GM18951 (cell line): ENCODE data around the gene SH2D3A.

Experiments
- POLR2A ChIP-seq: IDR thresholded peaks from 4 replicates; pipeline ENCODE4 v1.6.1; 2011; ENCODE audit warnings: mild to moderate bottlenecking; ENCODE audit not compliant: insufficient read length, insufficient read depth; ENCODE audit errors: extremely low read depth
- in situ Hi-C: fragments of 300-500 bp; cut with MboI; formaldehyde crosslinking; loops from one replicate; pipeline ENCODE4 v1.12.0; 2022; ENCODE audit warnings: low sequenced_read_pairs, mixed read lengths, inconsistent platforms; ENCODE audit not compliant: unreplicated experiment

SH2D3A gene

DNA sequence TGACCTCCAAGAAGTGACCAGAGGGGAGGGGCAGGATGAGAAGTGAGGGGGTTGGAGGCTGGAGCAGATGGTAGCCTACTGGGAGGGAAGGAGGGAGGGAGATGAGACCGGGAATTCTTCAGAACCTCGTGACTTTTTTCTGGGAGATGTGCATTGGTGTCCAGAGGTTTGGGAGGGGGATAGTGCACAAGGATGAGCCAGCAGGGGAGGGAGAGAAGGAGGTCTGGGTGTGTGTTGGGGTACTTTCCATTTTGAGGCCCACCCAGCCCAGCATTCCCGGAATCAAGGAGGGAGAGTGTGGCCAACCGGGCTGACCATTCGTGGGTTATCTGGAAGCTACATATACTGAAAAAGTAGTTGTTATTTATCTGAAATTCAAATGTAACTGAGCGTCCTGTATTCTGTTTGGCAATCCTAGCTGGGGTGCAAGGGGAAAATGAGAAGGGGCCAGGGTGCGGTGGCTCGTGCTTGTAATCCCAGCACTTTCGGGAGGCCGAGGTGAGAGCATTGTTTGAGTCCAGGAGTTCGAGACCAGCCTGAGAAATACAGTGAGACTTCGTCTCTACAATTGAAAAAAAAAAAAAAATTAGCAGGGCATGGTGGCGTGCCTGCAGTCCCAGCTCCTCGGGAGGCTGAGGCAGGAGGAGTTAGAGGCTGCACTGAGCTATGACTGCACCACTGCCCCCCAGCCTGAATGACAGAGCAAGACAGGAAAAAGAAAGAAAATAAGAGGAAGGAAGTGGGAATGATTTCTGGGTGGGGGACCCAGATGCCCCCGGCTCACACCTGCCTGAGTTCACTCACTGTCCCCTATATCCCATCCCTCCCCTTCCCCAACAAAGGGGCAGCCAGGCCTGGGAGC, 42.4 kb downstream of the SH2D3A start:
- in situ Hi-C loops = no loop called here
- TF ChIP-seq POLR2A = no peak

DNA sequence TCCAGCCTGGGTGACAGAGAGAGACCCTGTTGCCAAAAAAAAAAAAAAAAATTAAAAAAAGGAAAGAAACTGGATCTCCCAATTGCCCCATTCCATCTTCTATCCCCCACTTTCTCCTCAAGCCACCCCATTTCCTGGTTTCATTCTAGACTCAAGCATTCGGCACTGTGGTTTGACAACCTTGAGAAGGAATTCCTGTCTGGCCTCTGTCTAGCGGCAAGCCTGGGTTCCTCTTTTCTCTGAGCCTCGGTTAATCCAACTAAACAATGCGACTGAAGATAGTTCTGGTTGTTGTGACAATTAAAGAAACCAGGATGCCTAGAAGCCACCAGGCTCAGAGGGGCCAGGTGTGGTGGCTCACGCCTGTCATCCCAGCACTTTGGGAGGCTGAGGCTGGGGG, 43.5 kb downstream of the SH2D3A start:
- in situ Hi-C loops = no loop called here
- no peak for TF ChIP-seq POLR2A

- in situ Hi-C loops = no loop called here
- no peak for TF ChIP-seq POLR2A
These were observed 44.1 kb downstream of the SH2D3A start for GRCh38 chr19:6723108-6723618.

GRCh38 chr19:6721773-6722172, 45.5 kb downstream of the SH2D3A start:
- in situ Hi-C loops = no loop called here

DNA sequence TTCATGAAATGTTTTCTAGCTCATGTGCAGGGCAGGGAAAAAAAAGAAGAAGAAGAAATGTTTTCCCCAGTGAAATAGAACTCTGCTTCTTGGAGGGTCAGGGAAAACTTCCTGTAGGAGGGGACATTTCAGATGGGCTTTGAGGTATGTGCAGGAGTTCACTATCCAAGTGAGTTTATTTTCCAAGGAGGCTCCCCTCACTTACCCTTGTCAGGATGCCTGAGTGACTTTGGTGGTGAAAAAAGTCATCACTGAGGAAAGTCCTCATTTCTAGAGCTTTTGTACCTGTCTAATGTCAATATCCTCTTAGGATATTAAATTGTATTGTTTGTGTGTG, 46.1 kb downstream of the SH2D3A start:
- no peak for TF ChIP-seq POLR2A

More at GRCh38 chr19:6721773-6722172, 45.5 kb downstream of the SH2D3A start:
- TF ChIP-seq POLR2A = no peak

DNA sequence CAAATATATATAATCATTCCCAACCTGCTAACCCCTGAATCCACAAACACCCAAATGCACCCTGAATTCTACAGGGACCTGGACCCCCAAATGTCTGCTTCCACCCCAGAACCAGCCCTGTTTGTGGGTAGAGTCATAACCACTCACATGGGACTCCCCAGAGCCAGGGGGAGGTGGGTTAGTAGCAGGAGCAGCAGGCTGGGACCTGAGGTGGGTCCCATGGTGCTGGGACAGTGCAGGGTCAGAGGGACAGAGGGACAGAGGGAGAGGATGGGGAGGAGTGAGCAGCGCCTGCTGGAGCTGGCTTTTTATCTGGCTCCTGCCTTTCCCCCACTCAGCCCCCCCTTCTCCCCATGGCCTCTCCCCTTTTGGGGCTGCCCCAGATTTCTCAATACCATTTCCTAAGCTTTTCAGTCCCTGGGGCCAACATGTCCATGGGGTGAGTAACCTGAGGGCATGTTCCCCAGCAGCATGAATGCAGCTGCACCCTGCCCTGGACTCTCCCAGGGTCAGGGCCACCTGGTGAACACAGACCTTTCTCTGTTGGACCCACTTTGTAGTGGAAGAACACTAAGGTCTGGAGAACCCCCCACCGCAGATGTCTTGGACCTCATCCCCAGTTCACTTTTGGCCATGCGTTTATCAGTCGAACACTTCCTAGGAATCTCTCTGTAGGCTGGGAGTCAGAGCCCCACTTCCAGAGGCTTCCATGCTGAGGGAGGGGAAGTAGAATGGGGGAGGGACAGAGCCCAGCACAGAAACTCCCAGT, 46.7 kb downstream of the SH2D3A start, which contains the start of gene C3:
TSS of gene C3 (minus strand) at position 282 of the 769 bp plus-strand sequence. CDS start at position 221, 61 bp downstream.
- in situ Hi-C loops = no loop called here
- TF ChIP-seq POLR2A = no peak

More for the DNA sequence above, 46.1 kb downstream of the SH2D3A start:
- in situ Hi-C loops = no loop called here

GRCh38 chr19:6719992-6720368, 47.3 kb downstream of the SH2D3A start:
- in situ Hi-C loops = no loop called here
- TF ChIP-seq POLR2A = no peak

DNA sequence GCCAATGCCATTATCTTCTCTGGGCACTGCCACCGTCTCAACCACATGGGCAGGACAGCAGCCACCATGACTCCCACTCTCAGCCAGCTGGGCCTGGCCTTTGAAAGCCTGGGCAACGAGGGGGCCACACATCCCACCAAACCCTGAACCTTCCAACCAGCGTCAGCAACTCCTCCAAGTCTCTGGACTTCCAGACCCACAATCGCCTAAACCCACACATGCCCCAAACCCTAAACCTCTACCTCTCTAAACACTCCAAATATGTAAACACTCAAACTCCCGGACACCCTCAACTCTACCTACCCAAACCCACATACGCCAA, 47.7 kb downstream of the SH2D3A start:
- no peak for TF ChIP-seq POLR2A
- in situ Hi-C loops = no loop called here

DNA sequence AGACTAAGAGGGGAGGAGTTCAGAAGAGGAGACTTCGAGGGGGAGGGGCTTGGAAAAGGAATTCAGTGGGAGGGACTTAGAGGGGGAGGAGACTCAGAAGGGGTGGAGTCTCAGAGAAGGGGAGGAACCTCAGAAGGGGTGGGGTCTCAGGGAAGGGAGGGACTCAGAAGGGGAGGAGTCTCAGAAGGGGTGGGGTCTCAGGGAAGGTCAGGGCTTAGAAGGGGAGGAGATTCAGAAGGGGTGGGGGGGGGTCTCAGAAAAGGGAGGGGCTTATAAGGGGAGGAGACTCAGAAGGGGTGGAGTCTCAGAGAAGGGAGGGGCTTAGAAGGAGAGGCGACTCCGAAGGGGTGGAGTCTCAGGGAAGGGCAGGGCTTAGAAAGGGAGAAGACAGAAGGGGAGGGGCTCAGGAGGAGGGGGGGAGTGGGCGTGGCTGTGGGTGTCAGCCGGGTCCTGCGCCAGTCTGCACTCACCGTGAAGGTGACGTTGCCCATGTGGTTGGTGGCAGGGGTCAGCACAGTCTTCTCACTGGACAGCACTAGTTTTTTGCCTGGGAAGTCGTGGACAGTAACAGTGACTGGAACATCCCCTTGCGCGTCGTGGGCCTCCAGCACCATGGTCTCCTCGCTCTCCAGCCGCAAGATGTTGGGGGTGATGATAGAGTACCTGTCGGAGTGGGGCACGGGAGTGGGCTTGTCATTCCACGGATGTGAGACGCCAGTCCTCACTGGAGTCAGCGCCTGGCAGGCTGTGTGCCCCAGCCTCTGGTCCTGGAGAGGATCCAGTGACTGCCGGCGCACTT, 48.3 kb downstream of the SH2D3A start:
- in situ Hi-C loops = no loop called here
- no peak for TF ChIP-seq POLR2A

- in situ Hi-C loops = no loop called here
- no peak for TF ChIP-seq POLR2A
These were observed 49.0 kb downstream of the SH2D3A start for GRCh38 chr19:6718111-6718740.

DNA sequence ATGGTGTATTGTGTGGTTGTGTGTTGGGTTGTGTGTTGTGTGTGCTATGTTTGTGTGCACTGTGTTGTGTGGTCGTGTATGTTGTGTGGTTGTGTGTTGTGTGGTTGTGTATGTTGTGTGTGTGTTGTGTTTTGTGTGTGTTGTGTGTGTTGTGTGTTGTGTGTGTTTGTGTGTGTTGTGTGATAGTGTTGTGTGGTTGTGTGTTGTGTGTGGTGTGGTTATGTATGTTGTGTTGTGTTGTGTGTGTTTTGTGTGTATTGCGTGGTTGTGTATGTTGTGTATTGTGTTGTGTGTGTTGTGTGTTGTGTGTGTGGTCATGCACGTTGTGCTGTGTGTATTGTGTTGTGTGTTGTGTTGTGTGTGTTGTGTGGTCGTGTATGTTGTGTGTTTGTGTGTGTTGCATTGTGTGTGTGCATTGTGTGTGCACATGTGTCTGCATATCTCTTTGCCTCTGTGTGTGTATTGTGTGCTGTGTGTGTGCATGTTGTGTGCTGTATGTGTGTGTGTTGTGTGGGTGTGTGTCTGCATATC, 49.7 kb downstream of the SH2D3A start:
- in situ Hi-C loops = no loop called here
- TF ChIP-seq POLR2A = no peak

GRCh38 chr19:6717036-6717435, 50.2 kb downstream of the SH2D3A start:
- in situ Hi-C loops = no loop called here
- no peak for TF ChIP-seq POLR2A

DNA sequence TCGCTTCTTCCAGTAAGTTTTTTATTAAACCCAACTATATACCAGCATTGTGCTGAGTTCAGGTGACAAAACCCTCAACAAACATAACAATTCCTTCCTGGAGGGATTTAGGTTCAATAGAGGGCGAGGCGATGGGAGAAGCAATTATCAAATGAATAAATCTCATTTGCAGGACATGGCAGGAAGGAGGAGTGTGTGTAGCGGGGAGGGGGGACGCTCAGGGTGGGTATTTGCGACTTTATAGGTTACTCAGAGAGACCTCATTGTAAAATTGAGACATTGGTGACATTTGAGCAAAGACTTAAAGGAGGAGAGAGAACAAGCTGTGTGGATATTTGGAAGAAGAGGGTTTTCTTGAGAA, 50.6 kb downstream of the SH2D3A start:
- in situ Hi-C loops = no loop called here

More for the DNA sequence above, 50.6 kb downstream of the SH2D3A start:
- no peak for TF ChIP-seq POLR2A
